ENCODE results near the gene SYTL1.

Gene SYTL1

DNA sequence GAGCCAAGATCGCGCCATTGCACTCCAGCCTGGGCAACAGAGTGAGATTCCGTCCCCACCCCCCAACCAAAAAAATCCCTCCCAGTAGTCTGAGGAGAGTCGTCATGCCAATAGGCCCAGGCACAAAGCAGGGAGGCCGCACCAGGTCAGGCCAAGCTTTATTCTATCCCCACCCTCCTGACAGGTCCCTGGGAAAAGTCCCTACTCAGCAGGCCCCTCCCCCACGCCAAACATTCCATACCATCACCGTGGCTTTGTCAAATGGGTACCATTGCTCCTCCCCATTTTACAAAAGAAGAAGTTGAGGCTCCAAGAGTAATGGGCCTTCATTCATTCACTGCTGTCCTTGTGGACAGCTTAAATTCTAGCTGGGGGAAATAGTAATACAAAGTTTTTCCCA is 55.9 kb downstream of the SYTL1 start:
- no peaks in the 10 kb centered on the region for H3K36me3 ChIP-seq
- peaks cover 0 to 43% (median 14%) of the 10 kb centered on the region in 4 donors for H3K4me1 ChIP-seq
- DNase-seq: no peak
- intact Hi-C loops (cut with DNase I; ENCODE audit: low total_unique reads): loop anchor here (10.0 kb wide), 1 partner anchor 267 kb away; no protein-coding TSS in a partner anchor
- peaks cover 0 to 7% of the 10 kb centered on the region in 2 donors for H3K27me3 ChIP-seq
- H3K9me3 ChIP-seq: no peaks in the 10 kb centered on the region
- no peak overlapping the region for H3K27ac ChIP-seq
- TF ChIP-seq, protein P1, sequence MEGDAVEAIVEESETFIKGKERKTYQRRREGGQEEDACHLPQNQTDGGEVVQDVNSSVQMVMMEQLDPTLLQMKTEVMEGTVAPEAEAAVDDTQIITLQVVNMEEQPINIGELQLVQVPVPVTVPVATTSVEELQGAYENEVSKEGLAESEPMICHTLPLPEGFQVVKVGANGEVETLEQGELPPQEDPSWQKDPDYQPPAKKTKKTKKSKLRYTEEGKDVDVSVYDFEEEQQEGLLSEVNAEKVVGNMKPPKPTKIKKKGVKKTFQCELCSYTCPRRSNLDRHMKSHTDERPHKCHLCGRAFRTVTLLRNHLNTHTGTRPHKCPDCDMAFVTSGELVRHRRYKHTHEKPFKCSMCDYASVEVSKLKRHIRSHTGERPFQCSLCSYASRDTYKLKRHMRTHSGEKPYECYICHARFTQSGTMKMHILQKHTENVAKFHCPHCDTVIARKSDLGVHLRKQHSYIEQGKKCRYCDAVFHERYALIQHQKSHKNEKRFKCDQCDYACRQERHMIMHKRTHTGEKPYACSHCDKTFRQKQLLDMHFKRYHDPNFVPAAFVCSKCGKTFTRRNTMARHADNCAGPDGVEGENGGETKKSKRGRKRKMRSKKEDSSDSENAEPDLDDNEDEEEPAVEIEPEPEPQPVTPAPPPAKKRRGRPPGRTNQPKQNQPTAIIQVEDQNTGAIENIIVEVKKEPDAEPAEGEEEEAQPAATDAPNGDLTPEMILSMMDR (IDR thresholded peaks at IDR 0.05): no peak
- no peak overlapping the region for H3K4me3 ChIP-seq

DNA sequence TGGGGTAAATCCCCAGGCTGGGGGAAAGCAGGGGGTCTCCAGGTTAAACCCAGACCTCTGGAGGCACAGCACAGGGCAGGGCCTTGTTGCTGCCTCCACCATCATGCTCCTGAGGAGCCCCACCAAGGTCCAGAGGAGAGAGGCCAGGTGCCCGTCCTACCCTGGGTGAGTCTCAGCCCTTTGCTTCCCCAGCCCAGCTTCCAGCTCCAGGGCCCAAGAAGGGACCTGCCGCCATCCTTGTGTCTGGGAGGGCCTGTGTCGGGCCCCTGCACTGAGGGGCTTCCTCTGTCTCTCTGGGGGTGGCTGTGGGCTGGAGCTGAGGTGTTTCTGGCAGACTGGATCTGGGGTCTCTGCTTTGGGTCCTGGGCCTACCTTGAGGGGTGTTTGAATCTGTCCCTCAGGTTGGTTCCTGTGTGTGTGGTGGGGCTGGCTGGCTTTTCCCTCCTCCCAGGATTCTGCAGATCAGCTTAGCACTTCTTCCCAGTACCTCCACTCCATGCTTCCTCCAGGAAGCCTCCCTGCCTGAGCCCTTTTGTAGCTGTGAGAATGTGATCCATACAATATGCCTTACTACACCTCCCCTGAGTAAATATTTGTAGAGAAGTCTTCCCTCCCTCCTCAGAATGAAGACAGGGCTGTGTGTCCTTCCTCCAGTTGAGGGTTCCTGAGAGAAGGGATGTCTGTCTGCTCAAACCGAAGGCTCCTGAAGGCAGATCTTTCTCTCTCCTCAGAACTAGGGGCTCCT is 56.8 kb downstream of the SYTL1 start:
- no peak for DNase-seq
- H3K4me1 ChIP-seq: peaks cover 0 to 48% (median 20%) of the 10 kb centered on the region in 4 donors
- intact Hi-C loops (cut with DNase I; ENCODE audit: low total_unique reads): loop anchor here (10.0 kb wide), 1 partner anchor 266 kb away; no protein-coding TSS in a partner anchor
- H3K27ac ChIP-seq: no peak overlapping the region
- H3K9me3 ChIP-seq: no peaks in the 10 kb centered on the region
- H3K27me3 ChIP-seq: peaks cover 0 to 7% of the 10 kb centered on the region in 2 donors
- no peak overlapping the region for H3K4me3 ChIP-seq
- H3K36me3 ChIP-seq: no peaks in the 10 kb centered on the region
- TF ChIP-seq, protein P1 (IDR thresholded peaks at IDR 0.05): no peak

DNA sequence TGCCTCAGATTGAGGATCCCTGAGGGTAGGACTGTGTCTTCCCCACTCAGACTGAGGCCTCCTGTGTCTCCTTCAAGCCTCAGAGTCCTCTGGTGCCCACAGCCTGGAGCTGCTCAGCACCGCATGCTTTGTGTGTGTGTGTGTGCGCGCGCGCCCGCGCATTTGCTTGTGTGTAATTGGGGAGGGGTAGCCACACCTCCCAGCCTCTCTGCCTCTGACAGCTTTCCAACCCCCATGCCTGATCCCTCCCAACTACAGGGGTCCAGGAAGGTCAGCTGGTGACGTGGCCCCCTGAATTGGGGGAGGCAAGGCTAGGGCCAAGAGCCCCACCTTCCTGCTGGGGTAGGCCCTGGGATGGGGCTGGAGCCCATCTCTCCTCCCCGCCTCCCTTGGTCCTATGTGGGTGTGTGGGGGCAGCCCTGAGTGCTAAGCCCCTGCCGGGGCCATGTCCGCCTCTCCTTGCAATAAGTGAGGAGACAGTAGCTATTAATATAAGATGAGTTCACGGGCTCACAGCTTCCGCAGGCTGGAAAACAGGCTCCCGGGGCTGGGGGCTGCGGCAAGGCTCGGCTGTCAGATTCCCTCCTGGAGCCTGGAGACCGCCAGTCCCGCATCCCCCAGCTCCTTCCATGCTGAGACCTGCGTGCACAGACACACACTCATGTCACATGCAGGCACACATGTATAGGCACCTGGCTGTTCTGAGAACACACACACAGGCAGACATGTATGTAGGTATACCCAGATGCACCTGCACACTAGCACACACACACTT is 57.6 kb downstream of the SYTL1 start:
- Histone ChIP-seq H3K27ac (no peak overlapping the region), H3K27me3 (peaks cover 0 to 7% of the 10 kb centered on the region in 2 donors), H3K9me3 (no peaks in the 10 kb centered on the region), H3K4me1 (peaks cover 0 to 55% (median 27%) of the 10 kb centered on the region in 4 donors), H3K4me3 (no peak overlapping the region), H3K36me3 (no peaks in the 10 kb centered on the region)
- intact Hi-C loops (cut with DNase I; ENCODE audit: low total_unique reads): loop anchor here (10.0 kb wide), 1 partner anchor 265 kb away; no protein-coding TSS in a partner anchor
- TF ChIP-seq, protein P1 (IDR thresholded peaks at IDR 0.05): no peak
- DNase-seq: no peak

DNA sequence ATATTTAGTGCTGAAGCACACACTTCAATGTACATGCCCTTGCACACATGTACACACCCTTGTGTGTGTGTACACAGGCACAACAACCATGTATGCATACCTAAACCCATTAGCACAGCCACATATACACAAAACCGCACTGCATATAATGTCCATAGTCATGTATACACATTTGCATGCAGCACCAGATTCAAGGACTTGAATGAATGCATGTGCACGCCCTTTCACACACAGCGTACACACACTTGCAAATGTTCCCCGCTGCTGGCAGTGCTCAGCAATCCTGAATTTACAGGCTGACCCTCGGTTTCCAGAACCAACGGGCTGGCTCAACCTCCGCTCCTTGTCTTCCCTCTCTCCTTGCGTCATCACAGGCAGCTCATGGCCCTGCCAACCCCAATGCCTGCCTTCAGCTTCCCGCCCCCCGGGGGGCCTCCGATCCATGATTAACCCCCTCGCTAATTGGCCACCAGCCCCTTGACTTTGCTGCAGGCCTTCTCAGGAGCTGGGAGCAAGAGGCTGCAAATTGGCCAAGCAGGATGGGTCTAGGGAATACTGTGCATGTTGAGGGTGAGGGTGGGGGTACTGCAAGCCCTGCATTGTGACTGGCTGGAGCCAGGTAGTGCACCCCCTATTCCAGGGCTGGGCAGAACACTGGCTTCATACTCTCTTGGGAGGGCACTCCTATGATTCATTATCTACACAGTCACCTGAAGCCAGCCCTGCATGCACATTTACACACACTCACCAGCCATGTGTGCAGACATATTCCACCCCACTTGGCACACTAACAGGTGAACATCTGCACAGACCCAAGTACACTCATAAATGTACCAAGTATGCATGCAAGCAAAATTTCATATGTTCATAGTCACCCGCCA is 58.5 kb downstream of the SYTL1 start:
- H3K4me1 ChIP-seq: peaks cover 0 to 62% (median 33%) of the 10 kb centered on the region in 4 donors
- H3K4me3 ChIP-seq: no peak overlapping the region
- intact Hi-C loops (cut with DNase I; ENCODE audit: low total_unique reads): no loop called here

More for the DNA sequence above, 58.5 kb downstream of the SYTL1 start:
- TF ChIP-seq, protein P1 (IDR thresholded peaks at IDR 0.05): no peak
- Histone ChIP-seq H3K27ac (no peak overlapping the region), H3K27me3 (peaks cover 0 to 7% of the 10 kb centered on the region in 2 donors), H3K36me3 (peaks cover 0 to 4% (median 0%) of the 10 kb centered on the region in 3 donors), H3K9me3 (no peaks in the 10 kb centered on the region)
- no peak for DNase-seq
